Thoracic aorta (tissue), 2 donors: ENCODE measurements around the gene SMAD6. TPM values are rescaled to one million over a fixed set of nuclear protein-coding genes. Genes with fewer than 3 reads are reported as not detected.

Experiments used
- ATAC-seq: fragments of 150-250 bp; one replicate; pipeline ENCODE4 v1.8.0; 2017; ENCODE audit warnings: low read depth; ENCODE audit not compliant: insufficient number of reproducible peaks, low FRiP score
- DNase-seq: peaks from one replicate; pipeline ENCODE4 v3.0.0-alpha.2; 2020; ENCODE audit warnings: low spot score
- H3K27ac ChIP-seq, 2 donors: fragments of 200-600 bp; sonication (generic); 1 replicate in 1 of 2; 2 replicates in 1 of 2; pipeline ENCODE4 v1.5.1; 2016; ENCODE audit warnings: mild to moderate bottlenecking in 2 of 2, moderate library complexity in 2 of 2
- H3K27me3 ChIP-seq: fragments of 200-600 bp; sonication (generic); replicated peaks from 2 replicates; pipeline ENCODE4 v1.6.0; 2016; ENCODE audit warnings: mild to moderate bottlenecking; ENCODE audit not compliant: insufficient read depth
- H3K36me3 ChIP-seq: fragments of 200-600 bp; sonication (generic); one replicate; pipeline ENCODE4 v1.5.1; 2016
- H3K4me1 ChIP-seq, 2 donors: fragments of 200-600 bp; sonication (generic); 1 replicate in 1 of 2; 2 replicates in 1 of 2; pipeline versions ENCODE4 v1.5.1 to v1.6.0; 2016; ENCODE audit warnings: low read depth in 2 of 2, mild to moderate bottlenecking in 1 of 2; ENCODE audit not compliant: control insufficient read depth in 1 of 2
- H3K4me3 ChIP-seq: fragments of 200-600 bp; sonication (generic); 2 replicates; pipeline ENCODE4 v1.5.1; 2016; ENCODE audit warnings: mild to moderate bottlenecking
- H3K9me3 ChIP-seq: fragments of 200-600 bp; sonication (generic); 2 replicates; pipeline ENCODE4 v1.5.1; 2016
- CTCF ChIP-seq: fragments of 200-600 bp; sonication (generic); IDR thresholded peaks from one replicate; pipeline ENCODE4 v1.5.1; 2019; ENCODE audit warnings: antibody characterized with exemption
- total RNA-seq, 2 donors: library from RNA; depleted of rRNA; stranded (reverse); fragments of >200 nt; gene quantifications; one replicate each; pipeline versions ENCODE4 v1.1.0 to v1.2.3, GENCODE V29; 2016

Gene SMAD6
- total RNA-seq, 2 donors from 2014 or later, result 73.3 to 113 TPM

DNA sequence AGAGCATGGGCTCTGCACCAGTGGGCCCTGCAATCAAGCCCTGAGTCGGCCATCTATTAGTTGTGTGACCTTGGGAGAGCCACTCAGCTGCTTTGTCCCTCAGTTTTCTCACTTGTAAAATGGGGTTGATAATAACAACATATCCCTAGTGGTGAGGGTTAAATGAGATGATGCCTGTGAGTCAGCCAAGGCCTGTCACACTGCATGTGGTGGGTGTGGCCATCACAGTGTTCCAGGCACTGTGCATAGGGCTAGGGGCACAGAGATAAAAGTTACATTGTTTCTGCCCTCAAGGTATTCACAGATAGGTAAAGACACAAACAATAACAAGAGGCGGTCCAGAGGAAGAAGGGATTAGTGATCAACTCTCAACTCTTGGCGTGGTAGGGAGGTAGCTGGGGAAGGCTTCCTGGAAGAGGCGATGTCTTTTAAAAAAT, 19.5 kb downstream of the SMAD6 start:
- Histone ChIP-seq H3K4me3 (no peak overlapping the region), H3K9me3 (no peaks in the 10 kb centered on the region), H3K36me3 (peaks cover 4% of the 10 kb centered on the region), H3K4me1 (peaks cover 47 to 92% of the 10 kb centered on the region in 2 donors), H3K27me3 (no peaks in the 10 kb centered on the region), H3K27ac (peak overlapping the region; percentile 75 to 90)
- TF ChIP-seq CTCF, result no peak
- DNase-seq (no peak), ATAC-seq (no peak)

GRCh38 chr15:66721954-66722353, 19.9 kb downstream of the SMAD6 start:
- Histone ChIP-seq H3K9me3 (no peaks in the 10 kb centered on the region), H3K4me3 (no peak overlapping the region), H3K27me3 (no peaks in the 10 kb centered on the region), H3K27ac (peak overlapping the region in 1 of 2 donors; percentile 22), H3K36me3 (peaks cover 4% of the 10 kb centered on the region), H3K4me1 (peaks cover 47 to 92% of the 10 kb centered on the region in 2 donors)
- TF ChIP-seq CTCF, result no peak
- no peak for ATAC-seq
- DNase-seq, result no peak

- H3K4me3 ChIP-seq, result no peak overlapping the region
- no peak for ATAC-seq
- H3K36me3 ChIP-seq, result peaks cover 4% of the 10 kb centered on the region
- no peak for DNase-seq
- H3K27me3 ChIP-seq, result no peaks in the 10 kb centered on the region
- H3K9me3 ChIP-seq, result no peaks in the 10 kb centered on the region
- H3K27ac ChIP-seq, result peak overlapping the region; percentile 4 to 22
- peaks cover 47 to 98% of the 10 kb centered on the region in 2 donors for H3K4me1 ChIP-seq
- TF ChIP-seq CTCF, result no peak
These were observed 20.9 kb downstream of the SMAD6 start for GRCh38 chr15:66722757-66723540.

DNA sequence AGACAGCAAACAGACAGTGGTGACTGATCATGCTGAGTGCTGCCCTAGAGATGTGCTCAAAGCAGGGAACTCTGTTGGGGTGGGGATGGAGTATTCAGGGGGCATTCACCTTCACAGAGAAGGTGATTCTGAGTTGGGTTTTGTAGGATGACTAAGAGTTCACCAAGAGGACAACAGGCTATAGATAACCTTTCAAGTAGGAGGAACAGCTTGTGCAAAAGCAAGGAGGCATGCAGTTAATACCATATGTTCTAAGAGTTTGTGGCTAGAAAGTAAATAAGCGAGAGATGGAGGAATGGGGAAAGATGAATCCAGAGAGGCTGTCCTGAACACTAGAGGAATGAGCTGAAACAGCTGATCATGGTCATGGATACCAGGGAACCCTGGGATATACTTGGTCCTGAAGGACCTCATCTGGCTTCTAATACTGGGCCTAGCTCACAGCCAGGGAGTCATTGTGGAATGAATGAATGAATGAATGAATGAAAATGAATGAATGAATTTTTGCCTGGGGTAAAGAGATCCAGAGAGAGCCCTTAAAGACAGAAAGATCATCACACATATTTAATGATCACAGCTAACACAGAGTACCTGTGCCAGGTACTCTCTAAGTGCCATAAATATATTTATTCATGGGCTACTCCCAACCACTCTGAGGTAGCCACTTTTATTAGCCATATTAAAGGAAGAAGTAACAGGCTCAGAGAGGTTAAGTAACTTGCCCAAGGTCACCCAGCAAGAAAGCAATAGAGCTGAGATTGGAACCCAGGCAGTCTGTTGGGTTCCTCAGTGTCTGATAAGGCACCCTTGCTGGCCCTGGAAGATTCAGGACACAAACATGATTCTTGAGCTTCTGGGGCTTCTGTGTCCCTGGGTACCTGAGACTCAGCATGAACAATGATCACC, 22.0 kb downstream of the SMAD6 start:
- Histone ChIP-seq H3K27ac (peak overlapping the region in 1 of 2 donors; percentile 57), H3K4me1 (peaks cover 44 to 98% of the 10 kb centered on the region in 2 donors), H3K4me3 (no peak overlapping the region), H3K36me3 (peaks cover 4% of the 10 kb centered on the region), H3K9me3 (no peaks in the 10 kb centered on the region), H3K27me3 (no peaks in the 10 kb centered on the region)
- ATAC-seq (no peak), DNase-seq (no peak)
- TF ChIP-seq CTCF, result no peak
